GM18502 (cell line): ENCODE measurements around the gene GKN1.

Source experiments
- ATAC-seq: cut with Tn5 transposase; IDR thresholded peaks from one replicate; pipeline ENCODE4 v1.9.1; 2021; ENCODE audit warnings: mild to moderate bottlenecking; ENCODE audit not compliant: unreplicated experiment, poor library complexity

The GKN1 gene

DNA sequence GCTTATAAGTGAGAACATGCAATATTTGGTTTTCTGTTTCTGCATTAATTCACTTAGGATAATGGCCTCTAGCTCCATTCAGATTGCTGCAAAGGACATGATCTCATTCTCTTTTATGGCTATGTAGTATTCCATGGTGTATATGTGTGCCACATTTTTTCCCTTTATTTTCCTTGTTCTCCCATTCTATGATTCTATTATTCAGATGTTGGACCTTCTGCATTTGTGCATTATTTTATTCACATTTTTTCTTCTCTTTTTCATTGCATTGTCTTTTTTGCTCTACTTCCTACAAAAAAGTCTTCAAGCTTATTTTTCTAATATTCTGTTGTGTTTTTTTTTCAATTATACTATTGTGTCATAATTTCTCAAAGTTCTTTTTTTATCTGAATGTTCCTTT lies 27.4 kb downstream of the GKN1 start:
- no peak for ATAC-seq

DNA sequence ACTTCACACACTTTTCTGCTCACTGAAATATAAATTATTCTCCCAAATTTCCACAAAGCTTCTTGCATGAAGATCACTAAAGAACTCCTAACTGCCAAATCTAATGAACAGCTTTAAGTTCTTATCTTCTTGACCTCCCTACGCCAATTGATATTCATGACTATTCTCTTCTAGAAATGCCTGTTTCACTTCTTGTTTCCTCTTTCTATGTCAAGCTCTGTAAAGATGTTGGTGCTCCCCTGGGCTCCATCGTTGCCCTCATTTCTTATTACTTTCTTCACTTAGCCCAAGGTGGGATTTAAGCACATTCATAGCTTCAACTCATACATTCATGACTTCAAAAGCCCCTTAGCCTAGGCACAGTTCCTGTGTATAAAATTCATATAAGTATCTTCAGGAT lies 29.3 kb downstream of the GKN1 start:
- ATAC-seq, result no peak

DNA sequence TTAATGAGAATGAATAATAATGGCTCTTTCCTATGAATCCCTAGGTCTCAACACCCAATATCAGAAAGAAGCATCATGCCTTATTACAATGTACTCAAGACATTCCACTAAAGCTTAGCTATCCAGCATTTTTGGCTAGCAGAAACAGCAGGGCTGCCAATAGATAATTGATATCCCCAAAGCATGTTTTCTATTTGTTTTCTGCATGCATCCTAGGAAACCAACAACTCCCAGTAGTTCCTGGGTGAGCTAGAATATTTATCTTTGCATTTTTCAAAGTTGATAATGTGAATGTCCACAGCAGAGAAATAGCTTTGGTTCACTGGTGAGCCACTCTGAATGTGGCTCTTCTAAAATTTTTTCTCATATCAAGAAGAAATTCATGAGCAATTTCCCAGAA lies 32.7 kb downstream of the GKN1 start:
- no peak for ATAC-seq

- ATAC-seq, result no peak
Observed at GRCh38 chr2:69007603-69008002, 33.2 kb downstream of the GKN1 start.

DNA sequence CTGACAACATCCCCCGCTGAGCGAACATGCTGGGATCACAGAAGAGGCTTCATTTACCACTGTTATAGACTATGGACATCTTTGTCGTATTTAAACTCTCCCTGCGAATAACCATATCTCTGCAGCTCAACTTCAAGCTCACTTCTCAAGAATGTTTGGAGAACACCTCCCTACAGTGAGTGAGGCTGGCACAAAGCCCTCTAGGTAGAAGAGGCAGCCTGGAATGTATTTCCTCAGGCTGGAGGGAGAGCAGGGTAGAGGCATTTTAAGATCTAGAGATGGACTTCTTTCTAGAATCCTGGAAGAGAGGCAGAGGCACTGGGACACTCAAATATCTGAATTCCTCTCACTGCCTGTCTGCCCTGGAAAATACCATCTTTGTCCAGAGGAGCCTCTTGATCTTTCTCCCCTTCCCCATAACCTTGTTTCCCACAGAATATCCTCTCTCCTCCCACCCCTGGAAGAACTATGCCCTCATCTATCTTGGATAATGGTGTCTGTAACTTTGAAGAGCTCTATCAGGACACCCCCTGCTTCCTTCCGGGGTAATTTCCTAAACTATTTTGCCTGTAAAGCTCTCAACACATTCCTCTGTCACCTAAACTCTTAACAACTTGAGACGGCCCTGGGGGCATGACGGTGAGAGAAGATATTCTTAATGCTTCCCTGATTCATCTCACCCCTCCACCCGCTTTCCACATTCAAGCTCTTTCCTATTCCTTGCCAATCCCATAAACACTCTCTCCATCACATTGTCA lies 36.2 kb downstream of the GKN1 start:
- ATAC-seq, result no peak

- no peak for ATAC-seq
Observed at GRCh38 chr2:69011611-69012157, 37.2 kb downstream of the GKN1 start.

DNA sequence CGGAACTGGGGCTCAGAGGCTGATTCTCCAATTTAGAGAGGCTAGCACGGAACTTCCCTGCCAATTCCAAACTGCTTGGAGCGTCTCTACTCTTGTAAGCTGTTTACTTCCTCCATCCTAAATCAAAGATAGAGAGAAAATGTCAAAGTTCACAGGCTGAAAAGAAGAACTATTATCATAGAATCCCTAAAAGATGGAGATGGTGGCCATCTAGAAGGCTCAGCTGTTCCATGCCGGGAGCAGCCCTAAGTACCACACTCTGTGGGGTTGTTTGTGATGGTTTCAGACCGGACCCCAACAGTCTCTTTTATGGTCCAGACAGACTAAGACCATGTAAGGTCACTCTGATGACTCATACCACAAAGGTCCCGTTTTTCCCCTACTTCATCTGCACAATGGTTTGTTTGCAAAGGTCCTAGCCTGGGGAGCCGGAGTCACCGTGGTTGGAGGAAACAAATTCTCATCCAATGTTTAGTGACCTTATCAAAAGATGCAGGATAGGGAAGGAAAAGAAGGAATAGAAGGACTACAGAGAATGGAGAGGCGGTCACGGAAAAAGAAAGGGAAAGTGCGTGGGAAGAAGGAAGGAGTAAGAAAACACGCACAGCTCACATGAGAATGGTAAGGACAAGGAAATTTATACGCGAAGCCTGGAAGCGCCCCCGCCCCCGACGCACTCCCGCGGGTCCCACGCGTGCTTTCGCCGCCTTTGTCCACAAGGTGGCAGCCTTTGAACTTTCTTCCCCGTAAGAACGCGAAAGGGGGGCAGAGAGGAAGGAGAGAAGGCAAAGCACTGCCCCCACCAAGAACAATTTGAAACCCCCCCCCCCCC lies 38.1 kb downstream of the GKN1 start:
- no peak for ATAC-seq

DNA sequence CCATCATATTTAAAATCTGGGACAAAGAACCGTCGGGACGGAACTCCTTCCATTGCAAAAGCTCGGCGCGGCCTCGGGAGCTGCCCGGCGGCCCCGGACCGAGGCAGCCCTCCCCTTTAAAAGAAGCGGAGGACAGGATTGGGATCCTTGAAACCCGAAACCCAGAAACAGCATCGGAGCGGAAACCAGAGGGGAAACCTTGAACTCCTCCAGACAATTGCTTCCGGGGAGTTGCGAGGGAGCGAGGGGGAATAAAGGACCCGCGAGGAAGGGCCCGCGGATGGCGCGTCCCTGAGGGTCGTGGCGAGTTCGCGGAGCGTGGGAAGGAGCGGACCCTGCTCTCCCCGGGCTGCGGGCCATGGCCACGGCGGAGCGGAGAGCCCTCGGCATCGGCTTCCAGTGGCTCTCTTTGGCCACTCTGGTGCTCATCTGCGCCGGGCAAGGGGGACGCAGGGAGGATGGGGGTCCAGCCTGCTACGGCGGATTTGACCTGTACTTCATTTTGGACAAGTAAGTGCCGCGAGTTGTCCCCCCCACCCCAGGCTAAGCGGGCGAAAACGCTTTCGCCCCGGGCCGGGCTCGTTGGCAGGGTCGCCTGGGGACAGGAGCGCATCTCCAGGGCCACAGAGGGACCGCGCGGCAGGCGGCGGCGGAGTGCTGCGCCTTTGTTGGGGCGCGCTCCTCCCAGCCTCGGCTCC lies 38.9 kb downstream of the GKN1 start, which contains the start of gene ANTXR1:
ANTXR1 (plus strand) TSS at position 38 of the 698 bp plus-strand sequence; CDS start at position 359, 321 bp downstream.
- ATAC-seq, result no peak

- no peak for ATAC-seq
Observed at GRCh38 chr2:69013840-69014821, 39.7 kb downstream of the GKN1 start.

- ATAC-seq, result no peak
Observed at GRCh38 chr2:69017080-69017479, 42.6 kb downstream of the GKN1 start.

- ATAC-seq, result no peak
Observed at GRCh38 chr2:69017835-69018234, 43.4 kb downstream of the GKN1 start.

- no peak for ATAC-seq
Observed at GRCh38 chr2:69018678-69019095, 44.3 kb downstream of the GKN1 start.

DNA sequence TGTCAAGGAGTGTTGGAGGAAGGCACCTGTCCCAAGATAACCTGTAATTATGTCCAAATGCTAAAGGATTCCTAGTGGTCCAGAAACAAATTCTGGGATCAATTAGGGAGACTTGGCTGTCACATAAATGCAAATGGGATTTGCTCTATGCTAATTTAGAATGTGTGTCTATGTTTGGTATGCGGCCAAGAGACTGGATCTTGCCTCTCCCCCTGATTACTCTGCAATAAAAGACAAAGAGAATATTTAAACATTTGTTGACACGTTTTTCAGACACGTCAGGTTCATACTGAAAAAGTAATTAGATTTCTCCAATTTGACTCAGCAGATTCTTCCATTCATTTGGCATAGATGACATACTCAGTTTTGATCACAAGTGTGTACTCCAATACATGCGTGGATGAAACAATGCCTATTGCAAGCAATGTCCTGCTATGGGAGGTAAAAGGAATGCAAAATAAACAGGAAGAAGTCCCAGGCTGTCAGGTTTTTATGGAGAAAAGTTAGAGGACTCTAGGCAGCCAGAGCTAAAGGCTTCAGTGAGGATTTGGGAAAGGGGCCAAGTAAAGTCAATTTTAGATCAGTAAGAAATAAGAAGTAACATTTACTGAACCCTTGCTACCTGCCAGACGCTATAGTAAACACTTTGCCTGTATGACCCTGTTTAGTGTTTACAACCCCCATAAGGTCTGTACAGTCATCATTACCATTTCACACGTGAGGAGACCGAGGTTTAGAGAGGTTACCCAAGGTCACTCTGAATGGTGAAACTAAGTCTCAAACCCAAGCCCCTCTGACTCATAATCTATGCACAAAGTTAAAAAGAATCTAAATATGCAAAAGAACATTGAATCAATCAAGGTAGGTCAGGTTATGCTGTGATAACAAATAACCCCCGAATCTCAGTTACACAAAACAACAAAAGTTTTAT lies 46.3 kb downstream of the GKN1 start:
- no peak for ATAC-seq

- no peak for ATAC-seq
Observed at GRCh38 chr2:69021727-69022126, 47.3 kb downstream of the GKN1 start.

GRCh38 chr2:69022548-69022947 lies 48.1 kb downstream of the GKN1 start:
- ATAC-seq, result no peak

GRCh38 chr2:69023236-69023635 lies 48.8 kb downstream of the GKN1 start:
- ATAC-seq, result no peak

DNA sequence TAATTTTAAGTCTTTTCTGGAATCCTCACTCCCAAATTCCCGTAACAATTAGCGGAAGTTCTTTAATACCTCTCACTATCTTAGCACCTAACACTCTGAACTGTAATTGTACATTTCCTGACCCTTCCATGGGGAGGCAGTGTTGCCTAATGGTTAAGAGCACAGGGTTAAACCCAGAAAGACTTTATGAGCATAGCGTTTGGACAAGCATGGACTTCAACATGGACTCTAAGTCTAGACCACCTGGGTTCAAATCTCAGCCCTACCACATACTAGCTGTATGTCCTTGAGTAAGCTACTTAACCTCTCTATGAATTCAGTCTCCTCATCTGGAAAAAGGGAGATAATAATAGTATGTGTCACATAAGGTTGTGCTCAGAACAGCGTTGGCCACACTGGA lies 51.6 kb downstream of the GKN1 start:
- ATAC-seq, result no peak

GRCh38 chr2:69026691-69027459 lies 52.4 kb downstream of the GKN1 start:
- ATAC-seq, result no peak
